GM21447 (cell line): ENCODE measurements around the gene ADAM12.
"Not testable (repeated sequence)": the region's sequence is repeated elsewhere in the genome, so short reads cannot be mapped to it uniquely, and the experiment has no call there.

Experiments used
- ATAC-seq: cut with Tn5 transposase; IDR thresholded peaks from one replicate; pipeline ENCODE4 v1.9.1; 2021; ENCODE audit not compliant: unreplicated experiment

The ADAM12 gene

DNA sequence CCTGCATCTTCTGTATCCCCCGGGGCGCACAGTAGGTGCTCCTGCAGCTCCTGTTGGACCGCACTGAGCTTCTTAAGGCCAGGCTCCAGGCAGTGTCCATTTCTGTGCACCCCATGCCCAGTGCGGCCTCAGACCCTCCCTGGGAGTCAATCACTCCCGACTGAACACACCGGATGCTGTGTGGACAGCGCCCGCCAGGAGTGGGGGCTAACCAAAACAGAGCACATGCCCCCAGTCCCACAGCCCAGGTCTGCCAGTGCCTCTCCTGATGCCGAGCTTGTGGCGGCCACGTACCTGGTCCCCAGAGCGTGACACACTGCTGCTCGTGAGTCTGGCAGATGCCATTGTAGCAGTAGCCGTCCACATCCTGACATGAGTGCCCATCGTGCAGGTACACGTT, 323.8 kb downstream of the ADAM12 start:
- no peak for ATAC-seq

DNA sequence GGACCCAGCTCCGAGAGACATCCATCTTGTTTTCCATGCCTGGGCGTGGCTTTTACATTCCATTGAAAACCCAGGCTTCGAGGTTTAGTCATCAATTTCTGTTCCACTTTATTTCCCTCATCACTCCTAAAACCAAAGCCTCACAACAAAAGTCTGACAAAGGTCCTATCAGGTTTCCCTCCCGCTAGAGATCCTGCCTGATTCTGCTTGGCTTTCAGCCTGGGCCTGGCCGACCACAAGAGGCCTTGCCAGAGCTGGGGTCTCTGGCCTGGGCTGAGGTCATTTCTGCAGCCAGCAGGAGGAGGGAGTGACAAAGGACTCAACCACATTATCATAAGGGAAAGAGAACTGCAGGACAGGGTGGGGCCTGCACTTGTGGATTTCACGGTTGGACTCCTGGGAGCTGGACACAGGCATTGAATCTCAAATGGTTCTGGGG, 324.9 kb downstream of the ADAM12 start:
- no peak for ATAC-seq

DNA sequence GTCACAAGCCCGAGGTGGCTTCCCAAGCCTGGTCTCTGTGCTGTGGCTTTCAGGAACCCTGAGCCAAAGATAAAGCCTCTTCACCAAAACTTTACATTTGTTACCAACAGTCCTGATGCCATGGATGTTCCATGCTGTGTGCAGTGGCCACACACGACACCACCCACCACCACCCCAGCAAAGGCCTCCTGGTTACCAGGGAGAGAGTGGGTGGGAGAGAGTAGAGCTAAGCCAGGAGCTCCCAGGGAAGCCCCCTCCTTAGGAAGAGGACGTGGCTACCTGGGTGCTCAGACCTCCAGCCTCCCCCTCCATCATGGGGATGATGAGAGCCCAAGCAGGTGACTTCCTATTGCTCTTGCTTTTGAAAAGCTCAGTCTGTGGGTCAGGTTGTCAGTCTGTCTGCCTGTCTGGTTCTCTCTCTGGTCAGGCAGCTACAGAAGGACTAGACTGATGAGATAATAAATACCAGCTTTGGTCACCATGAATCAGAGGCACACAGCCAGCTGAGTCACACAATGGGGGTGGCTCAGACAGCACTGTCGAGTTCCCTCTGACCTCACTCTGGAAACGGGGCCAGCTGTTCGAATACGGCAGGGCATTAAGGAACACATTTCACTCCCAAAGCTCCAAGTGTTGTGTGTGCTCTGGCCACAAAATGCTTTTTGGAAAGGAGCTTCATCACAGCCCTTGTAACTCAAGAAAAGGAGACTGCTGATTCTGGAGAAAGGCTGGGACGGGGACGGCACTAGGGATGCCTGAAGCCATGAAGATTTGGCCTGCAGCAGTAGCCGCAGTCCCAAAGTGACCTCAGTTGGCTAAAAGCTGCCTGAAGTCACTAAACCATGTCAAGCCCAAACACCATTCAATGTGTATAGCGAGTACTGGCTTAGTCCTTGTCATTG, 325.9 kb downstream of the ADAM12 start:
- no peak for ATAC-seq

DNA sequence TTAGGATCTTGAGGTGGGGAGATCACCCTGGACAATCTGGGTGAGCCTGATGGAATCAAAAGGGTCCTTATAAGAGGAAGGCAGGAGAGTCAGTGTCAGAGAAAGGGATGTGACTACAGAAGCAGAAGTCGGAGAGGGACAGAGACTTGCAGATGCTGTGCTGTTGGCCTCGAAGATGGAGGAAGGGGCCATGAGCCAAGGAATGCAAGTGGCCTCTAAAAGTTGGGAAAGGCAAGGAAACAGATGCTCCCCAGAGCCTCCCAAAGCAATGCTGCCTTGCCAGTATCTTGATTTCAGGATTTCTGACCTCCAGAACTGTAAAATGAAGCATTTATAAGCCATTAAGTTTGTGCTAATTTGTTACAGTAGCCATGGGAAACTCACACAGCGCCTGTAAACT, 326.8 kb downstream of the ADAM12 start:
- no peak for ATAC-seq

DNA sequence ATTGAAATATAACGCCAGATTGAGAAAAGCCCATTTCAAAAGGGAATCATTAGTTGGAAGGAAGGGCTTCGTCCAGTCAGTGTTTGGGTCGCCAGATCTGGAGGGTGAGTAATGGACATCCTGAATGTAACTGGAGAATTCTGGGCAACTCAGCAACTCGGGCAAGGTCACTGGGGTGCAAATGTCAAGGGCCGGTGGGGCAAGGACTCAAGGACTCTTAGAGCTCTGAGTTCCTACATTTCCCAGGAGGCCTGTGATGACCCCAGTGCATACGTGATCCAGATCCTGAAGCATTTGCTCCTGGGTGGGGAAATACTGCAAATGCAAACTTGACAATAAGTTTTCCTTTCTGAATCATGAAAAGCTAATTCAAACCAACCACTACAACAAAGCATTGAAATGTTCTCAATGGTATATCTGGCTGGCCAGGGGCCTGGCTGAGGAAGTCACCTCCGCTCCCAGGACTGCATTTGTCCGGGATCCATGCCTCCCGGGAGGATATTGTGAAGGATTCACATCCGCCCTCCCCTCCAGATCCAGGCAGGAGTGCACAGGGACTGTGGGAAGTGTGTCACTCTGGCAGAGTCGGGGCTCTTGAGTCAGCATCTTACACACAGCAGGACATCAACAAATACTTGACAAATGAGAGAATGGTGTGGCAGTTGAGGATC, 327.9 kb downstream of the ADAM12 start:
- no peak for ATAC-seq

DNA sequence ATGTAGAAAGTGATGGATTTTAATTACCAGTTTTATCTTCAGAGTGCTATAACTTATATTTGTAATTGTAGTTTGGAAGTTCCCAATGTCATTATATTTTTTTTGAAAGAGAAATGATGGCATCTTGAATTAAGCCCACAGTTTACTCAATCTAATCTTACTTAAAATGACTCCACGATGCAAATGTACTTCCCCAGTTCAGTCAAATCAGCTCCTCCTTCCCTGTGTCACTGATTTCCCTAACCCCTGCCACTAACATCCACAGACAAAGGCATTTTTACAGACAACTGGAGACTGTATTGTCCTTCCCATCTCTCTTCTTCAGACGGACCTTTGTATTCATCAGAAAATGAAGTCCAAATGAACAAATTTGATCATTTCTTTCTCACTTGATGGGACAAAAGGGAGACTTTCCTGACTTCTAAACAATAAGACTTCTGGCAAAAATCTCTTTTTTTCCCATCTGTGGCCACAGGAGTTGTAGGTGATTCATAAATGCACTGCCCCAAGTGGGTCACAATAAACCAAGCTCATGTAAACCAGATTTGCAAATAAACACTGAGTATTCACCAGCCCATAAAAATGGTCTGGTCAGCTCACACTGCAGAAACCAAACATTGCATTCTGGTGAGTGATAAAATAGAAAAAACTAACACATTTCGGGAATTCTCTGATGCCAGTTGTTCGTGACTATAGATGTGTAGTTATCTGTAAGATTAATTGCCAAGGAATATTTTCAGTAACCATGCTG, 329.0 kb downstream of the ADAM12 start:
- no peak for ATAC-seq

DNA sequence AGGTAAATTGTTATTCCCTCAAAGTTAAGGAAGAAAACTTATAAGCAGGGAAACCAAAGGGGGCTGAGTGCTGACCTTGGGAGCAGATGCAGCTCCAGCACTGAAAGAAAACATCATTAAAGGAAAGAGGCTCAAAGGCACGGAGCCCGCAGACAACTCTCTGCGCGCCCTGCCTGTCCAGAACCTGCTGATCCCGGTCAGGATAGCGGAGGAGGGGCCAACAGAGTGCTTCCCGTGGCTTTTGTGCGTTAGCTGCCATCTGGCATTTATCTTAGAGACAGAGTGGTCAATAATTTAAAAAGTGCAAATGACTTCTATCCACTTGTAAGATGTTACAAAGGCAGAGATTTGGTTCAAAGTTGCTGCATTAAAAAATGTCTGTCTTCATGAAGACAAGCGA, 329.8 kb downstream of the ADAM12 start:
- ATAC-seq: no peak

DNA sequence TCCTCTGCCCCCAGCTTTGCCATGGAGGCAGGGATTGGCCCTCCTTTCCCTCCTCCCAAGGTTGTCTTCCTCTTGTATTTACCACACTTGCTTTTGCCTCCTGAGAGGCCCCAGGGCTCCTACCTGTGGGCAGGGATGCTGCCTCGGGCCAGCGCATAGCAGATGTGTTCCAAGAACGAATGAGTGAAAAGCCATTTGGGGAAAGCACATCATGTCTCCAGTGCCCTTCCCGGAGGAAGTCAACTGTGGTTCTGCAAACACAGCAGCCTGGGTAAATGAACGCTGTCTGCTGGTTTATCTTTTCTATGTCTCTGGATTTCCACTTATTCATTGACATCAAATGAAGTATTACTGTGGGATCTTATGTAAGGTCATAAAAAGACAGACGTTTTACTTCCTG, 330.2 kb downstream of the ADAM12 start:
- no peak for ATAC-seq

DNA sequence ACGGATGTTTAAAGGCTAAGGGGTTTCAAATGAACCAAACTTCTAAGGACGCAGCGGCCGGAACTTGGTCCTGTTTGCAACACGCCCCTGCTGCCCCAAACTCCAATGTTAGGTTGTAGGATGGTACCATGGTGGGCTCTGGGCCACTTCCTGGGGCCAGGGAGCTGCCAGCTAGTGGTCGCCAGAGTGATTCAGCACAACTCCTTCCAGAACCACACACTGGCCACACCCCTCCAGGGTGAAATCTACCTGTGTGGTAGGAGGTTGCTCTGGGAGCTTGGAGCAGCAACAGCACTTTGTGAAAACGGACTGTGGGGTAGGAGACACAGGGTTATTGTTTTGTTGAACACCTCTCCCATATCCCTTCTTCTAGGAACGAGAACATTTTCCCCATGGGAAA, 330.8 kb downstream of the ADAM12 start:
- ATAC-seq: no peak

DNA sequence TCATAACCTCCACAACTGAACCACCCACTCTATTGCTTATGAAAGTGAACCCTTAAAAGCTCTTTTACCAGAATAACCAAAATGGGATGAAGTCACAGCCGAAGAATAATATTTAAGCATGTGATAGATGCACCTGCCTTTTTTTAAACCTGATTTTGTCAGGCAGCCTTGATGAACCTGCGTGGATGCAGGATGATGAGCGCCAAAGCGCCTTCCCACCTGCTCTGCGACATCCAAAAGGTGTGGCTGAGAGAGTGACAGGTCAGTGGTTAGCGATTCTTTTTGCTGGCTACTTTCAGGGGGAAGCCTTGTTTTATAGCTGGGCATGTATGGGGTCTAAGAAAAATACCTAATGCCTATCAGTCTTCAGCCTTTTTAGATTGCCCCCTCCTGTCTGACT, 334.1 kb downstream of the ADAM12 start:
- ATAC-seq: no peak

DNA sequence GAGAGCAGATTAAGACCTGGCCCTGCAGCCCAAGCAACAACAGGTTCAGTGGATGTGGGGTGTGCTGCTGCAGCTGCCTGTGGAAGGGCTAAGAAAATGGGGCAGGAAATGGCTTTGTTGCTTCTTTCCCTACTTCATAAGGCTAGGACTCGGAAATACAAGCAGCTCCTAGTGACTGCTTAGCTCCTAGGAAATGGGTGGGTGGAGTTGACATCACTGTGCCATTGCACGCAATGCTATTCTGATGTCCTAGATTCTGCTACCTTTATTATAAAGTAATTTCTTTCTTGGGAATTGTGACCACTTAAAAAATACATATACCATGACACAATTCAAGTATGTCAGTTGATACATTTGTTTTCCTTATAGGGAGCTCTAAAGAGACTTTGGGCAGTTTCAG, 336.1 kb downstream of the ADAM12 start:
- no peak for ATAC-seq

DNA sequence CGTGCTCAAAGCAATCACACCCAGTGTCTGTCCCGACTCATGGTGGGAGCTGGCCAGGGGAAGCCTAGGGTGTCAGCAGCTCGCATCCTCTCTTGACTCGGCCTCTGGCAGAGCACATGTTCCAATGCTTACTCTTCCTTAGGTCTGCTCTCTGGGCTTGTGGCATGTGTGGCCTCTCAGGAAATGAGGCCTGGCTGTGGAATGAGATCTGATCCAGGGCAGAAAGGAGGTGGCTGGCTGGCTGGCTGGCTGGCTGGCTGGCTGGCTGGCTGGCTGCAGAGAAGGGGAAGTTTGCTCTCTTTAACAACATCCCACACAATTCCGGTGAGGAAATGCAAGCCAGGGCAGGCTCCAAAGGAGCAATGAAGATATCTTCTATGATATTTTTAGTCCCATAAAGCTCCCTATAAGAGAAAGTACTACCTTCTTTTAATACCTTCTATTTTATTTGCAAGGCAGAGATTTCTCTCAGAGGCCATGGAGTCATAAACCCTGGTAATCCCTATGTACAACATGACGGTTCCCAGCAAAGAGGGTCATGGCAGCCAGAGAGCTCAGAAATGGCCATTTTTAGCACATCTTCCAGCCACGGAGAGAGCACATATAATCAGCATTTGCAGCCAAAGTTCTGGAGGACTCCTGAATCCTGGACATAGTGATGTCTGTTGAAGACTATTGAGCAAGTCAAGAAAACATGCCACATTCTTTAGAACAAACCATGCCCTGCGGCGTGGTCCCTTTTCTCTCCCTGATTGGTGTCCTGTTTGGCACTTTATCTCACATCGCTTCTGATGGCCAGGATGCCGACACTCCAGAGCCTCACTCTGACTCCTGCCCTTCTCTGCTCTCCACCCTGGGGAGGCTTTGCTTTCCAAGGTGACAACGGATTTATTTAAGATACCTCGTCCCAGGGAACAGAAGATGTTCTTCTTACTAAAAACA, 338.2 kb downstream of the ADAM12 start:
- no peak for ATAC-seq

DNA sequence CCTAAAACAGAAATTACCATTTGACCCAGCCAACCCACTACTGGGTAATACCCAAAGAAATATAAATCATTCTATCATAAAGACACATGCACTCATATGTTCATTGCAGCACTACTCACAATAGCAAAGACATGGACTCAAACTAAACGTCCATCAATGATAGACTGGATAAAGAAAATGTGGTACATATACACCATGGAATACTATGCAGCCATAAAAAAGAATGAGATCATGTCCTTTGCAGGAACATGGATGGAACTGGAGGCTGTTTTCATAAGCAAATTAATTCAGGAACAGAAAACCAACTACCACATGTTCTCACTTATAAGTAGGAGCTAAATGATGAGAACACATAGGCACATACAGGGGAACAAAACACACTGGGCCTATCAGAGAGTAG, 340.5 kb downstream of the ADAM12 start:
- not testable (repeated sequence) for ATAC-seq

DNA sequence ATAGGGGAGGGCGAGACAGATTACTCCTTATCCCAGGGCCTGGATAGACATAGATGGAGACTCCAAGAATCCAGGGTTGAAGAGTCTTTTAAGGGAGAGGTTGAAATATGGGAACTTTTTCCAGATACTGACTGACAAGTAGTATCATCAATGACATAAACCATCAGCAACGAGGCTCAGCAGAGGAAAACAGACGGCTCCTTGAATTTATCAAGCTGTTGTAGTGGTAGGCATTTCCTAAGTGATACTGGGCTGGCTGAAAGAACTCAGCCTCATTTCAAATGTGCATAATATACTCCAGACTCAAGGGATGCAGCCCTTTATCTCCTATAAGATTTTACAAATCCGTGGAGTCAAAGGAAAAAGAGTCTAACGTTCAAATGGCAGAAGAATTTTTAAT, 341.4 kb downstream of the ADAM12 start:
- no peak for ATAC-seq

DNA sequence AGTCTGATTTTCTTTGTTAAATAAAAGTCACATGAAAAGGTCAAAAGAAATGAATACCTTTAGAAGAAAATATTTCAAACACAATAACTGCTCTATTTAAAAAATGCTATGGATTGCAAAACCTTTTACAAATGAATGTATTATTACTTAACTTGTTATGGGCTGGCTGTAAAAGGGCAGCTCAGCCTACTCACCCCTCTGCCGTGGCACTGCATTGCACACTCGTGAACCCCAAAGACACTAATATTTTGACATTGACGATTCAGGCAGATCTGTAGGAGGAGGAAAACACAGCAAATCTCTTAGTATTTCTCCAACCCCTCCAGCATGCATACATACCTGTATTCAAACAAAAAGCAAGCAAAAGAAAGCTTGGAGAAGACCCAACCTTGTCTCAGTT, 342.4 kb downstream of the ADAM12 start:
- ATAC-seq: no peak

DNA sequence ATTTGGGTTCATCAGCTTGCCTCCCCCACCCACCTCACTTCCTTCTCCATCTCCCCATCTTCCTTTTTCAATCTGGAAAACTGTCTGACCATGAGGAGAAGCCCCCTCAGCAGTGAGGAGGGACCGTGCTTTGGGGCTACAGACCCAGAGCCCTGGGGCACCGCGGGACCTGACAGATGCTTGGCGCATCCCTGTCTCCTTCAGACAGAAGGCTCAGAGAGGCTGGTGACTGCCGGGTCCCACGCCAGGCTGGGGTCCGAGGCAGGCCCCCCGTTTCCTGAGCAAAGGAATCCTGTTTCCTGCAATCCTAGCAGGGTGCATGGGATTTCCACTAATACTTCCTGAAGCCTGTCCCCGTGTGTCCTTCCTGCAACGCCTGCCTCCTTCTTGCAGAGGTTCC, 344.9 kb downstream of the ADAM12 start:
- ATAC-seq: no peak

DNA sequence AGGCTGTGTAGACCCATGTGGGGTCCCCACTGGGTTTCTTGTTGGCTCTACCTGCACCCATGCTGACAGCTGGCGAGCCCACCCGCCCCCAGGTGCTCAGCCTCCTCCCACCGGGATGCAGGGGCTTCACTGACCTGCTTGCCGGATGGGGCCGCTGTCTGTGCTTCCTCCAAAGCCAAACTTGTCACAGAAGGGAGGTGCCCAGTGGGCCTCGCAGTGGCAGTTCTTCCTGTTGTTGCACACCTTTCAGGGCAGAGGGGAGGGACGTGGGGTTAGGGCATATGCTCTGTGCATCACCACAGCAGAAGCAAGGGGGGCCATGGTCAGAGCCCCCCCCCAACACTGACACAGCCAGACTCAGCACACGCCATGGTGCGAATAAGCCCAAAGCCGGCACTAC, 345.4 kb downstream of the ADAM12 start:
- no peak for ATAC-seq

DNA sequence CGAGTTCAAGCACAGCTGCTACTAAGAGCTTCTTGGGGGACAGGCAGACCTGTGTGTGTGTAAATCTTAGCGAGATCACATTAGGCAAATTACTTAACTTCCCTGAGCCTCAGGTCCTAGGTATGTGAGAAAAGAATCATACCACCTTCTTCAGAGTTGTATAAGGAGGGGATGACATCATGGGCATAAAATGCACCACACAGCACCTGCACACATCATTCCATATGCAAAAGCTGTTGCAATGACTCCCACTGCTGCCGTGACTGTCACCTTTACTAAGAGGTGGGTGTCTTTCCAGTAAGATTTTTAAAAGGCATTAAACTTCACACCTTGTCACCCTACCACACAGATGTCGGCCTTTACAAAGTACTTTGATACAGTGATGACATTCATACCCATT, 345.9 kb downstream of the ADAM12 start:
- ATAC-seq: no peak

DNA sequence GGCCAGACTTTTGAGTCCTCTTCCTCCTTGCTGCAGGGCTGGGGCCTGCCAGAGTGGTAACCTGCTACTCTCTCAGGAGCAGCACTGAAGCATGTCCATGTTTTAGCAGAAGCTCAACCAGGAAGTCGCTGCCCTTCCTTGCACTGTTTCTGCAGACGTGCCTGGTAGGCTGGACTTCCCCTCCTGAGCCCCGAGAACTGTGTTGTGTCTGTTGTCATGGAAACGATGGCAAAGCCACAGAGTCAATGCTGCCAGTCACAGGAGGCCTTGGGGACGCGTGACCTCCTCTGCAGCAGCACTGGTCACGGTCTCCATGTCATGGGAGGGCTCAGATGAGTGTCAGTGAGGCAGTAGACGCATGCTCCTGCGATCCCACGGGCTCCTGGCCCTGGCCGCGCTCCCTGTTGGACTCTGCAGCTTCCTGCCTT, 346.5 kb downstream of the ADAM12 start:
- peak; percentile 97 for ATAC-seq

DNA sequence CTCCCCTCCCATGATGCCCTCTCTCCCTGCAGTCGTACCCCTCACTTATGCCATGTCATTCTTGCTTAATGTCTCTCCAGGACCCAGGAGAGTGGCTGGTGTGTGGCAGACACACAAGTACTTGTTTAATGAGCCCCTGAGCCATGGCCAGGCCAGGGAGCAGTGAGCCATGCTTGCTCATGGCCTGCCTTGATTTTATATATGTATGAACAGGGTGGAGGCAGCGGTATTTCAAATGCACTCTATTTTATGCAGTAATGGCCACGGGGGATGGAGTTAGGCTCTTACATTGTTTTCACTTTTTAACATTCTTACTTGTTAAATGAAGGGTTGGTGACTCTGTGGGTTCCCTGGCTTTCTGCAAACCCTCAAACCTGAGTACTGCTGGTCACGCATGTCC, 347.2 kb downstream of the ADAM12 start:
- no peak for ATAC-seq

DNA sequence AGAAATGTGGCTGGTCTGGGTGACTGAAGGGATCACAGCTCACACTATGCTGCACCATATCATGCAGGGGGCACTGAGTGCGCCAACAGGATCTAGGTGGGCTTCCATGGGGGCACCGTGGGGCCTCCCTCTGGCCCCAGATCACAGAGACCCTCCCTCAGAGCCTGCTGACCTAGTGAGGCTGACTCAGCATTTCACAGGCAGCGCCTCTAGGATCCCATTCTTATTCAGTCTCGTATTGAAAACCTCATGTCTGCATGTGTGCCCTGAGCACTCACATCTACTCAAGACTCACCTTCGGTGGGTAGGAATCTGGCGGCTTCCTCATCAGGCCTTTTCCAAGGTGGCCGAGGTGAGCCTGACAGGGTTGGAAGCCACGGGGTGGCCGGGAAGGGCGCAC, 350.3 kb downstream of the ADAM12 start:
- no peak for ATAC-seq
